Mononuclear cell (primary cell): ENCODE results near the gene NRG3. TPM values are rescaled to one million over a fixed set of nuclear protein-coding genes. Genes with fewer than 3 reads are reported as not detected.

Source experiments
- H3K27me3 ChIP-seq: 2 replicates; pipeline ENCODE4 v1.6.0; 2011; ENCODE audit warnings: low read length, control low read depth; ENCODE audit not compliant: insufficient read depth
- H3K4me1 ChIP-seq: 2 replicates; pipeline ENCODE4 v1.5.1; 2011; ENCODE audit warnings: mild to moderate bottlenecking, low read length, control low read depth; ENCODE audit not compliant: insufficient read depth
- H3K4me3 ChIP-seq: 2 replicates; pipeline ENCODE4 v1.5.1; 2011; ENCODE audit warnings: mild to moderate bottlenecking, low read length, moderate library complexity
- H3K9me3 ChIP-seq: 2 replicates; pipeline ENCODE4 v1.5.1; 2011; ENCODE audit warnings: low read depth, mild to moderate bottlenecking, control low read depth, low read length
- total RNA-seq: library from RNA; depleted of rRNA; stranded (reverse); fragments of >200 nt; gene quantifications from one replicate; pipeline ENCODE4 v1.2.3, GENCODE V29; 2012

Gene NRG3
- total RNA-seq, 1 donor: not detected

- Histone ChIP-seq H3K9me3 (no peaks in the 10 kb centered on the region), H3K27me3 (no peaks in the 10 kb centered on the region), H3K4me3 (no peak overlapping the region), H3K4me1 (no peaks in the 10 kb centered on the region)
These were observed 640.3 kb downstream of the NRG3 start for GRCh38 chr10:82515256-82515655.

DNA sequence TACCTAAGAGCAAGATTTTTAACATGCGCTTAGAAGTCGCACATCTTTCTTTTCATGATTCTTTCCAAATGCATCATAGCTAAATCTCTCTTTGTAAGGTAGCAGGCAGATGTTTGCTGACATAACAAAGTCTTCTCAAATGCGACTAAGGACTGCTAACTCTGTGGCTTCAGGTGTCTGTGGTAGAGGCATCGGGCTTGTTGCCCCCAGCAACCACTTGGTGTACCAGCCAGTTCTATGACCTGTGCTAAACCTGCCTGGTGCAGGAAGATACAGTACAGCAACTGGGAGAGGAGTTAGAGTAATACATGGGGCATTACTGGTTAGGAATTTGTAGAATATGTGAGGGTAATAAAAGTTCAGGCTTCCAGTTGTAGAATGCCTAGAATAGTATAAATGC, 654.1 kb downstream of the NRG3 start:
- no peak overlapping the region for H3K4me3 ChIP-seq
- H3K27me3 ChIP-seq: no peaks in the 10 kb centered on the region
- H3K9me3 ChIP-seq: peaks cover 5% of the 10 kb centered on the region
- no peaks in the 10 kb centered on the region for H3K4me1 ChIP-seq

GRCh38 chr10:82535457-82535856, 660.5 kb downstream of the NRG3 start:
- Histone ChIP-seq H3K4me1 (no peaks in the 10 kb centered on the region), H3K27me3 (no peaks in the 10 kb centered on the region), H3K4me3 (no peak overlapping the region), H3K9me3 (no peaks in the 10 kb centered on the region)

DNA sequence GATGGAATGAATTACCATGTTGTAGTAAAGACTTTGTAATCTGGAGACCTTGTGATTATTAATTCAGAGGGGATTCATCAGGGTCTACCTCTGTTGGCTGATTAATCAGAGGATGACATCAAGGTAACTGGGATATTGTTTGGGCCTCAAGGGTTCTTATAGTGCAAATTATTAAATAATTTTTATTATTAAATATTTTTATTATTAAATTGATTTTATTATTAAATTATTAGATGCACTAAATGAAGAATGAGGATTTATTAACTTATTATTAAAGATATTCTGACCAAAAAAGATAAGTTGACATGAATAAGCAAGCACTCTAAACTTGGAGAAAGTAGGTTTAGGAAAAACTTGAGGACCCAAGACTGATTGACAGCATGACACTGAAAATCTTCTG, 661.7 kb downstream of the NRG3 start:
- H3K4me1 ChIP-seq: no peaks in the 10 kb centered on the region
- H3K27me3 ChIP-seq: no peaks in the 10 kb centered on the region
- no peak overlapping the region for H3K4me3 ChIP-seq
- H3K9me3 ChIP-seq: no peaks in the 10 kb centered on the region

- H3K9me3 ChIP-seq: no peaks in the 10 kb centered on the region
- H3K4me1 ChIP-seq: no peaks in the 10 kb centered on the region
- H3K4me3 ChIP-seq: no peak overlapping the region
- H3K27me3 ChIP-seq: no peaks in the 10 kb centered on the region
These were observed 663.3 kb downstream of the NRG3 start for GRCh38 chr10:82538272-82538671.

DNA sequence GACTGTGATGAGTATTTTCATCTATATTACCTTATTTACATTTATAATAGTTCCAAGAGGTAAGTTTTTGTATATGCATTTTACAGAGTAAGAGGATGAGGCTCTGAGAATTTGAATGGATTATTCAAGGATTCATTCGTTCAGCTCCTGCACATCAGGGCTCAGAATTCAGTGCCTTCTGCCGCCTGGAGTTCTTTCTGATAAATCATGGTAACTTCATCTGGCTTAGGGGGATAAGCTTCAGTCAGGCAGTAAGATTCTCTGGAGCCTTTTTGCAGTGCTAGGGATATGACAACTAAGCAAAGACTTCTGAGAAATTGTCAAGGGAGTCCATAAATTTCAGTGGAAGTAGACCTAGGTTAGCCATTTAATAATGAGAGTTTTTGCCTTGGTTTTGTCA, 668.6 kb downstream of the NRG3 start:
- Histone ChIP-seq H3K4me3 (no peak overlapping the region), H3K27me3 (no peaks in the 10 kb centered on the region), H3K9me3 (no peaks in the 10 kb centered on the region), H3K4me1 (no peaks in the 10 kb centered on the region)

DNA sequence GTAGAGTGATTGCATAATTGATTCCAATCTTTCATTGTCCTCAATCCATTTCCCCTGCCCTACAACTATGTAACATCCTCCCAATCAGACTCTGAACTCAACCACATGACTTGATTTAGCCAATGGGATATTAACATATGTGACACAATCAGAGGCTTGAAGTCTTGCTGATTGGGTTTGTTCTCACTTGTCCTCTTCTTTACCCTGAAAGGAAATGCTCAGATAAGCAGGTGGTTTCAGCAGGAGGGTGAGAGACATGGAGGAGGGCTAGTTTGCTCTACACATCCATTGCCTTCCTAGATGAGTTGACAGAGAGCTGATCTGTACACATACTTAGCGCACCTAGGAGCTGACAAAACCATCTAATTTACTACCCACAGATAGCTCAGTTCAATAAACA, 669.4 kb downstream of the NRG3 start:
- Histone ChIP-seq H3K4me1 (no peaks in the 10 kb centered on the region), H3K27me3 (no peaks in the 10 kb centered on the region), H3K9me3 (no peaks in the 10 kb centered on the region), H3K4me3 (no peak overlapping the region)

DNA sequence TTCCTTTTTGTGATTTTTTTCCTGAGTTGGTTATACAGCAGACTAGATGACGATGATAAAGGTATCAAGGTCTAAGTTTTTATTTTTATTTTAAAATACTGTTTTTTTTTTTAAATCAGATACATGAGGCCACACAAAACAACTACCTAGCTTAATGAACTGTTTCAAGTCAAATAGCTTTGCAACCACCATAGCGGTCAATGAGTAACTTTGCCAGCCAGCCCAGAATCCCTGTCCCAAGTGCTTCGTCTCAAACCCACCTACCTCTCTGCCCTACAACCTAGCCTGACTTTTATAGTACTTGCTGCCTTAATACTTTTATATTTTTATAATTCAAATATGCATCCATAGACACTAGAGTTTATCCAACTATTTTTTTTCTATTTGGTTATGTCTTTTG, 676.5 kb downstream of the NRG3 start:
- no peaks in the 10 kb centered on the region for H3K4me1 ChIP-seq
- no peak overlapping the region for H3K4me3 ChIP-seq
- no peaks in the 10 kb centered on the region for H3K27me3 ChIP-seq
- H3K9me3 ChIP-seq: no peaks in the 10 kb centered on the region

- Histone ChIP-seq H3K9me3 (no peaks in the 10 kb centered on the region), H3K4me1 (no peaks in the 10 kb centered on the region), H3K27me3 (no peaks in the 10 kb centered on the region), H3K4me3 (no peak overlapping the region)
These were observed 677.3 kb downstream of the NRG3 start for GRCh38 chr10:82552267-82552666.

GRCh38 chr10:82554381-82554780, 679.4 kb downstream of the NRG3 start:
- Histone ChIP-seq H3K4me1 (no peaks in the 10 kb centered on the region), H3K4me3 (no peak overlapping the region), H3K9me3 (no peaks in the 10 kb centered on the region), H3K27me3 (no peaks in the 10 kb centered on the region)

GRCh38 chr10:82558014-82558607, 683.1 kb downstream of the NRG3 start:
- H3K27me3 ChIP-seq: no peaks in the 10 kb centered on the region
- no peaks in the 10 kb centered on the region for H3K9me3 ChIP-seq
- H3K4me1 ChIP-seq: no peaks in the 10 kb centered on the region
- H3K4me3 ChIP-seq: no peak overlapping the region

- no peaks in the 10 kb centered on the region for H3K4me1 ChIP-seq
- H3K4me3 ChIP-seq: no peak overlapping the region
- no peaks in the 10 kb centered on the region for H3K27me3 ChIP-seq
- no peaks in the 10 kb centered on the region for H3K9me3 ChIP-seq
These were observed 689.6 kb downstream of the NRG3 start for GRCh38 chr10:82564353-82565196.

GRCh38 chr10:82565197-82565575, 690.2 kb downstream of the NRG3 start:
- no peaks in the 10 kb centered on the region for H3K9me3 ChIP-seq
- H3K27me3 ChIP-seq: no peaks in the 10 kb centered on the region
- no peak overlapping the region for H3K4me3 ChIP-seq
- H3K4me1 ChIP-seq: no peaks in the 10 kb centered on the region

DNA sequence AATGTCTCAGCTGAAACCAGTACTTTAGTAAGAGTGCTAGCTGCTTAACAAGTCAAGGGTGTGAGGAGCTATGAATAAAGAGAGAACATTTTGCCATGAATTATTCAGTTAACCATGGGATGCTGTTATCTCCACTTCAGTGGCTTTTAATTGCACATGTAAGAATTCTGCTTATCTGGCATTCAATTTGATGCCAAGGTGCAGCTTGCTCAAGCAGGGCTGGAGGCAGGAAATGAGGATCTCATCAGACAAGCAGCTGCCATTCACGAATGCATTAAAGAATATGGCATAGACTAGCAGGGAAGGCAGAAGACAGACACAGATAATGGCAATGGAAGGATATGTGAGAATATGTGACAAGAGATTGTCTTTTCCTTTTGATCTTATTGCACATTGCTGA, 697.8 kb downstream of the NRG3 start:
- H3K4me3 ChIP-seq: no peak overlapping the region
- no peaks in the 10 kb centered on the region for H3K4me1 ChIP-seq
- no peaks in the 10 kb centered on the region for H3K9me3 ChIP-seq
- no peaks in the 10 kb centered on the region for H3K27me3 ChIP-seq

DNA sequence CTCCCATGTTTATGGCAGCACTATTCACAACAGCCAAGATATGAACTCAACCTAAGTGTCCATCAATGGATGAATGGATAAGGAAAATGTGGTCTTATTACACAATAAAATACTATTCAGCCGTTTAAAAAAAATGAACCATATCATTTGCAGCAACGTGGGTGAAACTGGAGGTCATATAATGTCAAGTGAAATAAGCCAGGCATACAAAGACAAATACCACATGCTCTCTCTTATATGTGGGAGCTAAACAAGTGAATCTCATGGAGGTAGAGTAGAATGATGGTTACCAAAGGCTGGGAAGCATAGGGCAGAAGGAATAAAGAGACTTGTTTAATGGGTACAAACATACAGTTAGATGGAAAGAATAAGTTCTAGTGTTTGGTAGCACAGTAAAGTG, 699.1 kb downstream of the NRG3 start:
- no peaks in the 10 kb centered on the region for H3K27me3 ChIP-seq

DNA sequence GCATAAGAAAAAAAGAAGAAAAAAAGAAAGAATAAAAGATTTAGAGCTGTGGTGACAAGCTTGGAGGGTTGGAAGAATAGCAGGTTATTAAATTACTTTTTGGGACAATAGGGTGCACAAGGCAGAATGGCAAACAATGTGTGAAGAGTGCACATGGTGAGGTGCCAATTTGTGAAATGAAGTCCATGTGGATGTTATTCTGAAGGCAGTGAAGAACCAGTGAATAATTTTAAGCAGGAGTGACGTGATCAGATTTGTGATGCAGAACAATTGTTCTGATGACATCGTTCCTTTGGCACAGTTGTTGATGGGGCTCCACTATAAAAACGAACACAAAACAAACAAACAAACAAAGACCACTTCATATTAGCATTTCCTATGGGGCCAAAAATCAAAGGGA, 700.3 kb downstream of the NRG3 start:
- no peak overlapping the region for H3K4me3 ChIP-seq
- H3K4me1 ChIP-seq: no peaks in the 10 kb centered on the region
- H3K9me3 ChIP-seq: no peaks in the 10 kb centered on the region
- H3K27me3 ChIP-seq: no peaks in the 10 kb centered on the region

More for the DNA sequence above, 699.1 kb downstream of the NRG3 start:
- Histone ChIP-seq H3K4me3 (no peak overlapping the region), H3K9me3 (no peaks in the 10 kb centered on the region), H3K4me1 (no peaks in the 10 kb centered on the region)
